ENCODE results near the gene NBPF3.
"Not testable (repeated sequence)": the region's sequence is repeated elsewhere in the genome, so short reads cannot be mapped to it uniquely, and the experiment has no call there.

The NBPF3 gene

GRCh38 chr1:21406659-21407058 is 33.3 kb upstream of the NBPF3 start:
- POLR2A ChIA-PET: no interaction called here
- CTCF ChIA-PET: no interaction called here
- TF ChIP-seq FOXM1 (IDR thresholded peaks at IDR 0.05; ENCODE audit: borderline replicate concordance): no peak
- no peak for TF ChIP-seq FOXA1 (IDR thresholded peaks at IDR 0.05)
- no peak for TF ChIP-seq PKNOX1 (IDR thresholded peaks at IDR 0.05)
- no peak for DNase-seq (ENCODE audit: extremely low spot score)

GRCh38 chr1:21409897-21410296 is 30.0 kb upstream of the NBPF3 start:
- POLR2A ChIA-PET; DNase-seq (ENCODE audit: extremely low spot score); CTCF ChIA-PET: not testable (repeated sequence)

- POLR2A ChIA-PET: no interaction called here
- TF ChIP-seq ZNF384 (IDR thresholded peaks at IDR 0.05): no peak
- CTCF ChIA-PET: no interaction called here
- no peak for DNase-seq (ENCODE audit: extremely low spot score)
These were observed 25.9 kb upstream of the NBPF3 start for GRCh38 chr1:21414015-21414414.

- CTCF ChIA-PET, POLR2A ChIA-PET: not testable (repeated sequence)
These were observed 19.6 kb upstream of the NBPF3 start for GRCh38 chr1:21420378-21420777.

GRCh38 chr1:21421307-21421706 is 18.6 kb upstream of the NBPF3 start:
- DNase-seq (ENCODE audit: extremely low spot score); CTCF ChIA-PET; POLR2A ChIA-PET: not testable (repeated sequence)

More at GRCh38 chr1:21420378-21420777, 19.6 kb upstream of the NBPF3 start:
- not testable (repeated sequence) for DNase-seq (ENCODE audit: extremely low spot score)

- POLR2A ChIA-PET; DNase-seq (ENCODE audit: extremely low spot score); CTCF ChIA-PET: not testable (repeated sequence)
These were observed 12.0 kb upstream of the NBPF3 start for GRCh38 chr1:21427798-21428480.

- CTCF ChIA-PET, POLR2A ChIA-PET: not testable (repeated sequence)
These were observed 11.4 kb upstream of the NBPF3 start for GRCh38 chr1:21428481-21429073.

GRCh38 chr1:21429210-21429609 is 10.7 kb upstream of the NBPF3 start:
- DNase-seq (ENCODE audit: extremely low spot score); POLR2A ChIA-PET; CTCF ChIA-PET: not testable (repeated sequence)

More at GRCh38 chr1:21428481-21429073, 11.4 kb upstream of the NBPF3 start:
- not testable (repeated sequence) for DNase-seq (ENCODE audit: extremely low spot score)

GRCh38 chr1:21430875-21431274 is 9.1 kb upstream of the NBPF3 start:
- POLR2A ChIA-PET; CTCF ChIA-PET; DNase-seq (ENCODE audit: extremely low spot score): not testable (repeated sequence)

GRCh38 chr1:21434394-21434793 is 5.5 kb upstream of the NBPF3 start:
- ChIA-PET CTCF (no interaction called here), POLR2A (no interaction called here)
- no peak for TF ChIP-seq ELF4 (IDR thresholded peaks at IDR 0.05)
- no peak for TF ChIP-seq ARNT (IDR thresholded peaks at IDR 0.05)
- TF ChIP-seq SUZ12 (IDR thresholded peaks at IDR 0.05): no peak
- TF ChIP-seq SP1 (IDR thresholded peaks at IDR 0.05): no peak
- TF ChIP-seq TARDBP (IDR thresholded peaks at IDR 0.05): no peak
- no peak for TF ChIP-seq PKNOX1 (IDR thresholded peaks at IDR 0.05)
- no peak for TF ChIP-seq FOXM1 (IDR thresholded peaks at IDR 0.05; ENCODE audit: borderline replicate concordance)
- TF ChIP-seq ZNF384 (IDR thresholded peaks at IDR 0.05): no peak
- no peak for TF ChIP-seq NFRKB (IDR thresholded peaks at IDR 0.05)
- TF ChIP-seq L3MBTL2 (conservative IDR thresholded peaks at IDR 0.05): no peak
- TF ChIP-seq CTBP1 (IDR thresholded peaks at IDR 0.05; ENCODE audit: borderline replicate concordance): no peak
- no peak for TF ChIP-seq FOXA1 (IDR thresholded peaks at IDR 0.05)
- TF ChIP-seq FOXK2 (IDR thresholded peaks at IDR 0.05): no peak
- no peak for TF ChIP-seq LEF1 (IDR thresholded peaks at IDR 0.05; ENCODE audit: borderline replicate concordance)
- DNase-seq (ENCODE audit: extremely low spot score): no peak
